ENCODE data around the gene DCST1.
"Not testable (repeated sequence)": the region's sequence is repeated elsewhere in the genome, so short reads cannot be mapped to it uniquely, and the experiment has no call there.

DCST1 gene, protein sequence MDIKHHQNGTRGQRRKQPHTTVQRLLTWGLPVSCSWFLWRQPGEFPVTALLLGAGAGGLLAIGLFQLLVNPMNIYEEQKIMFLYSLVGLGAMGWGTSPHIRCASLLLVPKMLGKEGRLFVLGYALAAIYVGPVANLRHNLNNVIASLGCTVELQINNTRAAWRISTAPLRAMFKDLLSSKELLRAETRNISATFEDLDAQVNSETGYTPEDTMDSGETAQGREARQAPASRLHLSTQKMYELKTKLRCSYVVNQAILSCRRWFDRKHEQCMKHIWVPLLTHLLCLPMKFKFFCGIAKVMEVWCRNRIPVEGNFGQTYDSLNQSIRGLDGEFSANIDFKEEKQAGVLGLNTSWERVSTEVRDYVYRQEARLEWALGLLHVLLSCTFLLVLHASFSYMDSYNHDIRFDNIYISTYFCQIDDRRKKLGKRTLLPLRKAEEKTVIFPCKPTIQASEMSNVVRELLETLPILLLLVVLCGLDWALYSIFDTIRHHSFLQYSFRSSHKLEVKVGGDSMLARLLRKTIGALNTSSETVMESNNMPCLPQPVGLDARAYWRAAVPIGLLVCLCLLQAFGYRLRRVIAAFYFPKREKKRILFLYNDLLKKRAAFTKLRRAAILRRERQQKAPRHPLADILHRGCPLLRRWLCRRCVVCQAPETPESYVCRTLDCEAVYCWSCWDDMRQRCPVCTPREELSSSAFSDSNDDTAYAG

GRCh38 chr1:155033524-155033923 lies at the start of gene DCST1, which contains the start of gene DCST2:
Gene DCST1 (plus strand): TSS chr1:155033824. CDS start chr1:155034037, 213 bp downstream.
Gene DCST2 (minus strand): TSS chr1:155033781. CDS start chr1:155033701, 80 bp downstream.
- no peak for DNase-seq

DNA sequence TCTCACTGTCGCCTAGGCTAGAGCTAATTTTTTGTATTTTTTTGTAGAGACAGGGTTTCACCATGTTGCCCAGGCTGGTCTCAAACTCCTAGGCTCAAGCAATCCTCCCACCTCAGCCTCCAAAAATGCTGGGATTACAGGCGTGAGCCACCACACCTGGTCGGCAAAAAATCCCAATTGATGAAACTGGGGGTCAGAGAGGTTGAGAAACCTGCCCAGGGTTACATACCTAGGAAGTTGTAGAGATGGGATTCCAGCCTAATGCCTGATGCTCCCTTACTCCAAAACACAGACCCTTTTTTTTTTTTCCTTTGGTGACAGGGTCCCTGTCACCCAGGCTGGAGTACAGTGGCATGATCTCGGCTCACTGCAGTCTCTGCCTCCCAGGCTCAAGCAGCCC lies 46.9 kb upstream of the DCST1 start:
- DNase-seq, result not testable (repeated sequence)

GRCh38 chr1:154987326-154987725 lies 46.3 kb upstream of the DCST1 start:
- no peak for DNase-seq

- DNase-seq, result no peak
Observed at GRCh38 chr1:154988058-154988954, 45.3 kb upstream of the DCST1 start.

DNA sequence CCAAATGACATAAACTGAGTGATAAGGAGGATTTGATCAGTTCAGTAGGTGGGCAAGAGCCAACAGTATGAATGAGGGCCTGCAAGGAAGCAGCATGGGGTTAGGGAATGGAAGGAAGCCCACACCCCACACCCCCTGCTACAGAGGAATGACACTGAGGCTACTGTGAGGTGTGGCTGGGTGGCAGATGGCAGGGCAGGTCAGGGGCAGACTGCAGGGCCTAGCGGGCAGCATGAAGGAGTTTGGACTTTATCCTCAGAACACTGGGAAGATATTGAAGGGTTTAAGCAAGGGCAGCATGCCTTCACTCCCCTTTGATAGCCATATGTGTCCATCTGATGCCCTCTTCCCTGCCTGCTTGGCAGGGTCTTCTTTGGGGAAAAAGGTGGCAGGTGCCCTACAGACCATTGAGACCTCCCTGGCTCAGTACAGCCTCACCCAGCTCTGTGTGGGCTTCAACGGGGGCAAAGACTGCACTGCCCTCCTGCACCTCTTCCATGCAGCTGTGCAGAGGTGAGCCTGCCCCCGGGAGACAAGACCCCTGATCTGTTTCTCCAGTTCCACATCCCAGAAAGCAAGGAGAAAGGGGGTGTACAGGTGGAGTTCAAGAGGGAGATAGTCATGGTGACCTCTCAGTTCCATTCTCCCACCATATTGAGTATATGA lies 44.3 kb upstream of the DCST1 start:
- DNase-seq, result no peak

DNA sequence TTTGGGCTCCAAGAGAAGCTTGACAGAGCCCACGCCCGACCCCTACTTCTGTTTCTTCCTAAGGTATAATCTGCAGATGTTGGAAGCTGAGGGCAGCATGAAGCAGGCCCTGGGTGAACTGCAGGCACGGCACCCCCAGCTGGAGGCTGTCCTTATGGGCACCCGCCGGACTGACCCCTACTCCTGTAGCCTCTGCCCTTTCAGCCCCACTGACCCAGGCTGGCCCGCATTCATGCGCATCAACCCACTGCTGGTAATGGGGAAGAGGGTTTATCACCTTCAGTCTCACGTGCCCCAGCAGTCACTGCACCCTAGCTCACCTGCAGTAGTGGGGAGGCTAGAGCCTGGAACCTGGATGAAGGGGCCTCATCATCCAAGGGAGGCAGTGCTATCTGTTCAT lies 43.3 kb upstream of the DCST1 start:
- no peak for DNase-seq

DNA sequence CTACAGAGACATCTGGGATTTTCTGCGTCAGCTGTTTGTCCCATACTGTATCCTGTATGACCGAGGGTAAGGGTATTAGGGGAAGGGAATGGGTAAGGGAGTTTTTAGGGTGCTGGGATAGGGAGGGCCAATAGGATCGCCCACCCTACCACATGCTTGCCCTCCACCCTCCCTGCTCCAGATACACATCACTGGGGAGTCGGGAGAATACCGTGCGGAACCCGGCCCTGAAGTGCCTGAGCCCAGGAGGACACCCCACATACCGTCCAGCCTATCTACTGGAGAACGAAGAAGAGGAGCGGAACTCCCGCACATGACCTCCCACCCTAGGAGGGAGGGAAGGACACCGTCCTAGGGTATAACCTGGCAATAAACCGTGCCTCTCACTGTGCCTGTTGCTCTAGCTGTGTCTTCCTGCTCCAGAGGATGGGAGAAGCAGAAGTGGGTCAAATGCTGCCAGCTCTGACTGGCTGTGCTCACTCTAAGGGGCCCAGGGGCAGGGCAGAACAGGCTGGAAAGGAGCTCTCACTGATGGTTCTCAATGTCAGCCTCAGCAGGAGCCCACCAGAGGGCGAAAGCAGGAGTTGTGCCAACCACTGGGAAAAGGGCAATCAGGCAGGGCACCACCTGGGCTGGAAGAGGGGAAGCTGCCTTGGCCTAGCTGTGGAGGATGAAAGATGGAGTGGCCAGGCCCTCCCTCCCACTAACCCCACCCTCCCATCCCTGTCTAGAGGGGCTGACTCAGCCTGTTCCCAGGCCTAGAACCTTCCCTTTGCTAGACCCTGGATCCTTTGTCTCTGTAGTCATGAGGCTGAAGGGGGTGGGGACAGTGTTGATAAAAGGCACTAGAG lies 40.7 kb upstream of the DCST1 start:
- peak; percentile 64 for DNase-seq

- peak; percentile 43 for DNase-seq
Observed at GRCh38 chr1:154993572-154994268, 39.9 kb upstream of the DCST1 start, which contains the start of gene LENEP. Gene LENEP (plus strand): TSS chr1:154993586. CDS start chr1:154993608, 22 bp downstream.

DNA sequence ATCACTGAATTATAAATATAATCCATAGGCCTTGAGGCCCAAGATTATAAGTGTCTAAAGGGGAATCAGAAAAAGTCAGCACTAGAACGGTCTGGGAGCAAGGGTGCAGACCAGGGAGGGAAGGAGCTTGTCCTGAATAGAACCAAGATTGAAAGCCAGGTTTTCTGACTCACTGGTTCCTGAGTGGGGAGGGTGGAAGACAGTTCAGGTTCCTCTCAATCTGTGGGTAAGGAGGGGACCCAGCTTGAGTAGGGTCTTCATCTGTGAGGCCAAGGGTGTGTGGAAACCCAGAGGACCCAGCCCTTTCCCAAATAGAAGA lies 39.4 kb upstream of the DCST1 start:
- no peak for DNase-seq

GRCh38 chr1:154994591-154994990 lies 39.0 kb upstream of the DCST1 start:
- DNase-seq, result peak; percentile 41

- peak; percentile 62 for DNase-seq
Observed at GRCh38 chr1:154995301-154995983, 38.2 kb upstream of the DCST1 start.

- DNase-seq, result no peak
Observed at GRCh38 chr1:154996966-154997701, 36.5 kb upstream of the DCST1 start.

DNA sequence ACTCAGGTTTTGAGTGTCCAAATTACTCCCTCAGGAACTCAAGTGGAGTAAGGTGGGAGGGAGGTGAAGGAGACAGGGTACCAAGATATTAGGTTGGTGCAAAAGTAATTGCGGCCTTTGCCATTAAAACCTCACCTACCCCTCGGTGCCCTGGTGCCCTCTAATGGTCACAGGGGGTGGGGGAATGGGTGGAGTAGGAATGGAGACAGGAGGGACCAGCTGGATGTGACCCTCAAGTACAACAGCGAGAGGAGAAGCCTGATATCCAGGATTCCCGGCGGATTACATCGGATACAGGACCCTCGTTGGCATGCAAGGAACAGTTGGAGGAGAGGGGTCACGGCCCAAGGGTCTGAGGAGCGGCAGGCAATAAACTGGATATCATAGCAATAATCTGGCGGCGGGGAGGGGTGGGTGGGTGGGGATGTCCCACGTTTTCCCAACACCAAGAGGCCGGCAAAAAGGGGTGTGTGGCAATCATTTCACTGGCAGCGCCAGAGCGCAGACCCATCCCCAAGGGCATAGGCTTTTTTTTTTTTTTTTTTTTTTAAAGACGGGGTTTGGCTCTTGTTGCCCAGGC lies 35.3 kb upstream of the DCST1 start:
- DNase-seq, result no peak

GRCh38 chr1:154998818-154999570 lies 34.6 kb upstream of the DCST1 start:
- peak; percentile 80 for DNase-seq

DNA sequence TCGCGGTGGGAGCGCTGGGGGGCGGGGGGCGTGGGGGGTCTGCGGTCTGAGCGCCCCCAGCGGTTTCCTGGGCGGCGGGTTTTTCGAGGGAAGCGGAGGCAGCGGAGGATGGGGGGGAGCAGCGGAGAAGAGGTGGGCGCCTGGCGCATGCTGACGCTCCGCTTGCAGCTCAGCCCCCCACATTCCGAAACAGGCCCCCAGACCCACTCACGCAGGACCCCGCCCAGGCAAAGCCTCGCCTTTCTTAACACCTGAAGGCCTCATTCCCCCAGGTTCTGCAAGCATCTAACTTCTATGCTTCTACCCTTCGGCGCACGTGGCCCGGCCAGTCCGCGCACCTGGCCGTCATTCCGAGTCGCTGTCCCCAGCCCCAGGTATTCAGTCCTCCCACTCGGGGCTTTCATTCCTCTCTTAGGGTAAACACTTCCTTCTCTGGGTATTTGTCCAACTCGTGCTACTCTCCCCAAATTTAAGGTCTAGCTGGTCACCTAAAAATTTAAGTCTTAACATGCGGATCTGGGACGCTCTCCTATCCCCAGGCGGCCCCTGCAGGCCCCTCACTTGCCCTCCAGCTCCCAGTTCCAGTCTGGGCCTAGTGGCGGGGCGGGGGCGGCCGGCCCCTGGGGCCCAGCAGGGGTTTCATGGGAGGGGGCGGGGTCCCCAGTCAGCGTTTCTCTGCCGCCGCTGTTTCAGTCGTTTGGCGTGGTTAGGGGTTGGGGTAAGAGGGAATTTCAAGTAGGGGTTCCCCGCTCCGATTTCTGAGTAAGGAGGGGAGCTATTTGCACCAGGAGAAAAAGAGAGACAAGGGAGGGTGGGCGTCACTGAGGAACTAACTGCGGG lies 33.8 kb upstream of the DCST1 start:
- peak; percentile 91 for DNase-seq

DNA sequence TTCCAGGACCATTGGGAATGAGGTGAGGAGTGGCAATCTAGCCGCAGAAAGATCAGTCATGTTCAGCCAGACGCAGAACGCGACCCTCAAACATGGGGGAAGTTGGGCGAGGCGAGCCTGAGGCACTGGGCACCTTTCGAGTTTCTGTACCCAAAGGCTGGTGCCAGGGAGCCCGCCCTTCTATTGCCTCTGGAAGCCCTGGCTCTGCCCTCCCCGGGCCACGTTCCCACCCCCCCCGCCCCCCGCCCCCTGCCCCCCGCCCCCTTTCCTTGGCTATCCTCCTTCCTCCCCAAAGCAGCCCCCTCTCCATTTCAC lies 33.3 kb upstream of the DCST1 start:
- no peak for DNase-seq

- DNase-seq, result peak; percentile 99
Observed at GRCh38 chr1:155000726-155001424, 32.7 kb upstream of the DCST1 start.

Data from DMS53 (cell line).